ENCODE measurements around the gene SLC17A9.

The SLC17A9 gene

DNA sequence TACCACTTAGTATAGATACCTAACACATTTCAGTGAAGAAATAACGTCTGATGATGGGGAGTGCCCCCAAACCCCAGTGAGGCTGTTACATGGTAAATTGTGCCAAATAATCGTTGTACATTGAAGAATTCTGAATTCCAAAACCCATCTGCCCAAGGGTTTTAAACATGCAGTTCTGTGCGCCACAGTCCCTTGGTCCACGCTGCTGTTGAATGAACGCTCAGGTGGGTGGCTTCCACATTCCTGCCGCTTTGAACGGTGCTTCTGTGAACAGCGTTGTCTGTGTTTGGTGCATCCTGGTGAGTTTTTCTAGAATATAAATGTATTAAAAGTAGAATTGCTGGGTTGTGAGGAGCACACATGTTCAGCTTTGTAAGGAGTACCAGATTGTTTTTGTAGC, 11.6 kb upstream of the SLC17A9 start:
- no peak for DNase-seq

GRCh38 chr20:62941792-62942191, 10.7 kb upstream of the SLC17A9 start:
- DNase-seq = no peak

GRCh38 chr20:62942456-62942855, 10.1 kb upstream of the SLC17A9 start:
- no peak for DNase-seq

DNA sequence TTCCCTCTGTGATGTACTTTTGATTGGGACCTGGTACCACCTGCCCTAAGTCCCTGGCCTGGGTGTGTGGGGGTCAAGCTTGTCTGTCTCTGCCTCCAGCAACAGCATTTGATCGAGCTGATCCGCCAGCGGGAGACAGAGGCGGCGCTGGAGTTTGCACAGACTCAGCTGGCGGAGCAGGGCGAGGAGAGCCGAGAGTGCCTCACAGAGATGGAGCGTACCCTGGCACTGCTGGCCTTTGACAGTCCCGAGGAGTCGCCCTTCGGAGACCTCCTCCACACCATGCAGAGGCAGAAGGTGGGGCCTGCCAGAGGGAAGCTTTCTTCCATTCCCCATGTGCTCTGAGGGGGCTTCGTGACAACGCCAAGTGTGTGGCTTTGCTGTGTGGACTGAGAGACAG, 9.1 kb upstream of the SLC17A9 start:
- no peak for DNase-seq

DNA sequence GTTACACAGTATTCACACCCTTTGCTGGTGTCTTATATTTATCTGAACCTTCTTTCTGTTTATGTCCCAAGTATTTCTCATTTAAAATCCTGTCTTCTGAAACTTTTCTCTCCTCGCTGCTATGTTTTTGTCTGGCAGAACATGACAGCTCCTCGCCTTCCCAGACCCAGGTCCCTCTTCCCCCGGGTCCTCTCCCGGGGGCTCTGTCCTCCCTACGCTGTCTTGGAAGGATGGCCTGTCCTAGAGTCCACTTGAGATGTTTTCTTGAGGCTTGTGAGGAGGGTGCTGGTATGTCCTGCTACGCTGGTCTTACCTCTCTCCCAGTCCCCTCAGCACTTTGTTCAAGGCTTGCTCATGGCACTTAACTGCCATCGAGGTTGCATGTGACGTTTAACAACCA, 8.3 kb upstream of the SLC17A9 start:
- no peak for DNase-seq

GRCh38 chr20:62944746-62945145, 7.8 kb upstream of the SLC17A9 start:
- DNase-seq = no peak

DNA sequence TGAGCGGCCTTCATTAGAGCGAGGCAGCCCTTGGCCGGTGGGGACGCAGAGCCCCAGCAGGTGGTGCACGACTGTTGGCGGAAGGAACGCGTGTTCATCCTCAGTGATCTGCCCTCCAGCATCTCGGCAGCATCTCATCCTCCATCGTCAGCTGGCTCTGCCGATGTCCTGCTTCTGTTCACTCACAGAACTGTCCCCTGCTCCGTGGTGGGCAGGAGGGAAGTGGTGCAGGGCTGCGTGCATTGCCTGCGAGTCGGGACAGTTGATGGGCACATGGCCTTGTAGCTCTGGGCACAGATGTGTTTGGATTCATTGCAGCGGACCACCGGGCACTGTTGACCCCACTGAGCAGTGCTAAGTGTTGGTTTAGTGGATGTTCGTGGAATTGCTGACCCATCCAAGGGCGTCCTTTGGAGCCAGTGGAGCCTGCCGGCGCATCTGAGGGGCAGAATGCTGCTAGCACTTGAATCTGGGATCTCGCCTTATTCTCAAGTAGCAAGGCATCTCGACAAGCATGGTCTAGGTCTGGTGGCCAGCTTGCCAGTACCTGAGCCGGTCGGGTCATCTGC, 6.7 kb upstream of the SLC17A9 start:
- no peak for DNase-seq

DNA sequence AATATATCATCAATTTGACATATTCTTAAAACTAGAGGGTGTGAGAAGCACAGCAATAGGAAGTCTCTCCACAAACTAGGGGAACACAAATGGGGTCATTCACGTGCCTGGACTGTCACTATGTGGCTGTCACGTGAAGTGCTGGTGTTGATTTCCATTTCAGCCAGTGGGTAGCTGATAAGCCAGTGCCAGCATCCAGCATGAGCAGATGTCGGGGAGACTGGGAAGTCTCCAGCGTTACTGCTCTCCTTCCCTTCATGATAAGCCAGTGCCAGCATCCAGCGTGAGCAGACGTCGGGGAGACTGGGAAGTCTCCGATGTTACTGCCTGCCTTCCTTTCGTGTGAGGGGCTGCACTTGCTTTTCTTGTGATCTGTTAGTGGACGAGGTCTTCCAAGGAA, 5.6 kb upstream of the SLC17A9 start:
- no peak for DNase-seq

DNA sequence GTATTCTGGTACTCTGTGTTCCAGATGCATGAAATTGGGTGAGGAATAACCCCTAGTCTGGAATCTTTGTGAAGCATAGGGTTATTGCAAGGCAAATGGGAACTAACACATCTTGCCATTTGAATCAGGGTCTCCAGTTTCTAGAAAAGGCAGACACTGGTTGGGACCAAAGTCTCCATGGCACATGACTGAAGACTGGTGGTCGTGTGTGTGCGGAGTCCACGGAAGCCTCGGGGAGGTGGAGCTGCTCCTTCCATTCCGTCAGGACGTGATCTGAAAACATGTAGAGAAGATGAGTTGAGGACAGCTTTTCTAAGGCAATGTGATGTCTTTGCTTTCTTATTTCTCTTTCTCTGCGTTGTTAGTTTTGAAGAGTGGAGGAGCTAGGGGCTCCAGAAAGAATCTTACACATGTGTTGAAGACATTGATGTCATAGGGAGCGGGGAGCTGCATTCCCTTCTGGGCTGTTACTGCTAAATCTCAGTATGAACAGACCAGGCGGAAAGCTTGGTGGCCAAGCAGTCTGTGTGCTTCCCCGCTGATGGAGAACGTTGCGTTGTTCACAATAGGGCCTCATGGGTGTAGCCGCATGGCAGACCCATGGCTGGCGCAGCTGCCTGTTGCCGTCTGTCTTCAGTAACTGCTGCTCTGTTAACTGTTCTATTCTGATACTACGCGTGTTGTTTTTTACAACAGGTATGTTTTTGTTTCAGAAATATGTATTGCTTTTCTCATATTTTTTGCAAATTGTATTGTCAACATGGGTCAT, 4.8 kb upstream of the SLC17A9 start:
- no peak for DNase-seq

- DNase-seq = no peak
Observed at GRCh38 chr20:62949153-62949821, 3.2 kb upstream of the SLC17A9 start.

DNA sequence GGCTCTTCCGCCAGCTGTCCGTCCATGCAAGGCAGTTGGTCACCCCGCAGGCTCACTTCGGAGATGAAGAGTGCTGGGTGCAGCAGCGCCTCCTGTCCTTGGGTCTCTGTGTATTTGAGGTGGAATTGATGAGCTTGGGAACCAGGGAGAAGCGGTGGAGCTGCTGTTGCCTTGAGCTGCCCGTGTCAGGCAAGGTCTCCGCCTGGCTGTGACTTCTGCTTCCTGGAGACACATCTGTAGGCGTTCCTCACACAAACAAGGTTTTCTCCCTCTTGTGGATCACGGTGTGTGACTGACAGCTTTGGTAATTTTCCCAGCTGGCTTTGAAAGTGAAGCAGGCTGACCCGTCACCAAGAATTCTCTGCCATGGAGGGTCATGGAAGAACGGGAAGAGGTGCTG, 2.5 kb upstream of the SLC17A9 start:
- no peak for DNase-seq

GRCh38 chr20:62950741-62951140, 1.8 kb upstream of the SLC17A9 start:
- DNase-seq = no peak

- DNase-seq = no peak
Observed at GRCh38 chr20:62951143-62951895, 1.2 kb upstream of the SLC17A9 start.

- DNase-seq = no peak
Observed at GRCh38 chr20:62951896-62952372, 575 bp upstream of the SLC17A9 start.

DNA sequence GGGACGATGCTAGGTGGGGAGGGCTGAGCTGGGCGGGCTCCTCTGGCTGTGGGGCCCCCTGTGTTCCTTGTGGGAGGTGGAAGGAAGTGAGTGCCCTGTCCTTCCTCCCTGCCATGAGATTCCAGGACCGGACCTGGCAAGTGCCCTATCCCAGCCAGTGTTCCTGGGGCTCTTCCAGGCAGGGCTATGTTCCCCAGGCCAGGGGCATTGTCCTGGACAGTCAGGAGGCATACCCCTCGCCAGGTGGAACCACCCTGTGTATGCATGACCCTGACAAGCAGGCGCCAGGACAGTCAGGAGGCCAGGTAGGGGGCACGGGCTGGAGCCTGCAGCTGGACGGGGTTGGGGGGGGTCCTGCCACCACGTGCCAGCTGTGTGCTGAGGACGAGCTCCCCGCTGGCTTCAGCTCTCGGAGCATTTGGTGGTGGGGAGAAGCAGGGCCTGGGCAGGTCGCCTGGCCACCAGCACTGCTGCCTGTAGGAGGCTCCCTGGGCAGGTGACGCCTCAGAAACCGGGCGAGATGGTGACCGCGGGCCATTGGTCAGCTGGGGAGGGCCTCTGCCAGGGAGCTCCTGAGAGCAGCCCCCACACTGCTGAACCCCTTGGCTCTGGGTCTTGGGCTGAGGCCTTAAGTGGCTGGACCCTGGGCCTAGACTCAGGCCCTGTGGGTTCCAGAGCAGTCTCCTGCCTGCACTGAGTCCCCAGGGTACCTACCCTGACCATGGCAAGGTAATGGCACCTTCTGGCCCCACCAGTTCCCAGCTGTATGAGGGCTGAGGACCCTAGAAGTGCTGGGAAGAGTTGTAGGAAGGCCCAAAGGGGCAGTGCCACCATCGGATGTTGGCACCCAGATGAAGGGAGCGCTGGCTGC, 694 bp downstream of the SLC17A9 start:
- no peak for DNase-seq

DNA sequence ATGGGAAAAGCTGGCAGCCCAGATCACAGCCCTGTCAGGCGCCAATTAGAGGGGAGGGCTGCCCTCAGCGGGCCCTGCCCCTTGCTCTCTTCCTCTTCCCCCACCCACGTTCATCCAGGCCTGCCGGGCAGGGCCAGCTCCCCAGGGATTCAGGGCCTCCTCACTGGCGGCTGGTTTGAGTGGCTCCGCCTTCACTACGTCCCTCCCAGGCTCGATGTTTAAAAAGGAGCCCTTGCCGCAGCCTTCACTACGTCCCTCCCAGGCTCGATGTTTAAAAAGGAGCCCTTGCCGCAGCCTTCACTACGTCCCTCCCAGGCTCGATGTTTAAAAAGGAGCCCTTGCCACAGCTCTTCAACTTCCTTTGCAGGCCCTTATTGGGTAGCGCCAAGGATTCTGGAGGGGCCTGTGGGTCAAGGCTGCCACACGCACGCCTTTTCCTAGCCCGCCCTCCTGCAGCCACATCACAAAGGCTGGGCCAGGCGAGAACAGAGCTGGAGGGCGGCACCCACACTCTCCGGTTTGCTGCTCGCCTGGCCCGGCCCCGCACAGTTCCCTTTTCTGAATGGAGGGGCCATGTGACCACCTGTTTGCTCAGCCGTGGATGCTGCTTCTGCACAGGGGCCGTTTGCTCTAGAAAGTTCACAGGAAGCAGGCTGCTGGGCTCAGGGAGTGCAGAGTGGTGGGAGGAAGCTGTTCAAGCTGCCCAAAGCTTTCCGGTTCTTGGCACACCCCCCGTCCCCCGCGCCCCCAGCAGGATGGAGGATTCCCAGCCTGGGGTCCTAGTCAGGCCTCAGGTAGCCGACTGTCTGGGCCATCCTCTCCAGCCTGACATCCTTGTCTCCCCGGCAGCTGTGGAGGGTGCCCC, 1.6 kb downstream of the SLC17A9 start:
- no peak for DNase-seq

DNA sequence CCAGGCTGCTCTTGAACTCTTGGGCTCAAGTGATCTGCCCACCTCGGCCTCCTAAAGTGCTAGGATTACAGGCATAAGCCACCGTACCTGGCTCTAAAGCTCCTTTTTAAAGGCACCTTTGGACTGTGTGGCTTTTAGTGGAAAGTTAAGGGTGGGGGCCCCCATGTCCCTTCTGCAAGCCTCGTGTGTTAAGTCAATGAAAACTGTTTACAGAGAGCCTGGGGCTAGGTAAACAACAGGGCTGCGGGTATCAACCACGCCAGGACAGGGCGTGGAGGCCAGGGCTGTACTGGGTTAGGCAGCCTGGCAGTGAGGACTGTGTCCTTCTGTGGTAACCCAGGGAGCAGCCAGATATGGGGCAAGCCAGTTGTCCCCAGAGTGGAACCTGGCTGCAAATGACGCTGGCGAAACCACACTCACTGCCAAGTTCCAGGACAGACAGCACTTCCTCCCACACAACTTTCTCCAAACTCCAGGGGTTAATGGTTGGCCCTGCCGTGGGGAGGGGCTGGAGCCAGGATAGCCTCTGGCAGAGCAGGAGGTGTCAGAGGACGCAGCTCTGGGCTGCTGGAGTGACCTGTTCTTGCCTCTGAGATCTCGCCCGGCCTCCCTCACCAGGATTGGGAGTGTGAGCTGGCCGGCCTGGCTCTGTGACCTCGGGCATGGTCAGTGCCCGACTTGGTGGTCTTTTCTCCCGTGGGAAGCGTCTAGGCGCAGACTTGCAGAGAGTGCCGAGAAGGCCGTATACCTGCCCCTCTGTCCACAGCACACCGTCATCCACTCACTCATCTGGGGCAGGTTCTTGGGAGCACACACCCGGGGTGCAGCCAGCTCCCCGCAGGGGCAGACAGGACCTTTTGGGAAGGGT, 3.2 kb downstream of the SLC17A9 start:
- DNase-seq = no peak

DNA sequence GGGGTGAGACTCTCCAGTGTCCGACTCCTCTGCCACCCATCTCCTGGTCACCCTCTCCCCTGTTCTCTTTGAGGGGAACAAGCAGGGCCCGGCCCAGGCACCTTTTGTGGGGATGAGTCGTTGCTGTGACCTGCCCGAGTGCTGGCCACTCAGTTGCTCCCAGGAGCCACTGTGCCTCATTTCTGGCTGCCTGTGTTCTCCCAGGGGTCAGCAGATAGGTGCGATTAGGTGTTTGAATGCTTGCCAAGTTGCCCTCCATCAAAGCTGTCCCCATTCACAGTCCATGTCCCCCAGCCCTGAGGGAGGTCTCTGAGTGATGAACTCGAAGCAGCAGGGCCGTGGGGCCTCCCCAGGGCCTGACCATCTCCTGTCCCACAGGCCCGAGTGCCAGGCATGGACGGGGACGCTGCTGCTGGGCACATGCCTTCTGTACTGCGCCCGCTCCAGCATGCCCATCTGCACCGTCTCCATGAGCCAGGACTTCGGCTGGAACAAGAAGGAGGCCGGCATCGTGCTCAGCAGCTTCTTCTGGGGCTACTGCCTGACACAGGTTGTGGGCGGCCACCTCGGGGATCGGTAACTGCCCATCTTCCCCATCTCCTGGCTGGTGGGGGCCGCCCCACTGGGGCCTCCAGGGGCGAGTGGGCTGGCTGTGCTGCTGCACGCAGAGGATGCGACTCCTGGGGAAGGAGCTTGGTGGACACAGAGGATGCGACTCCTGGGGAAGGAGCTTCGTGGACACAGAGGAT, 4.1 kb downstream of the SLC17A9 start:
- no peak for DNase-seq
